Muscle layer of duodenum (tissue), 2 donors: Measurements from ENCODE around the gene IDH3B.
A peak's percentile ranks its signal among the peaks of the same experiment; 100 is the strongest.
"Not testable (repeated sequence)": the region's sequence is repeated elsewhere in the genome, so short reads cannot be mapped to it uniquely, and the experiment has no call there.

Source experiments
- H3K27ac ChIP-seq: one replicate; pipeline ENCODE4 v1.7.0; 2013; ENCODE audit warnings: mild to moderate bottlenecking, low read length
- H3K27me3 ChIP-seq: one replicate; pipeline ENCODE4 v1.7.0; 2013; ENCODE audit warnings: low read depth, mild to moderate bottlenecking, control low read depth, low read length
- H3K36me3 ChIP-seq, 2 donors: one replicate each; pipeline ENCODE4 v1.7.0; 2013; ENCODE audit warnings: low read length in 2 of 2, control low read depth in 1 of 2, mild to moderate bottlenecking in 1 of 2; ENCODE audit not compliant: insufficient read depth in 2 of 2, control insufficient read depth in 1 of 2
- H3K4me1 ChIP-seq, 2 donors: one replicate each; pipeline ENCODE4 v1.7.0; 2013; ENCODE audit warnings: low read length in 2 of 2, mild to moderate bottlenecking in 2 of 2, control low read depth in 1 of 2, moderate library complexity in 1 of 2; ENCODE audit not compliant: insufficient read depth in 2 of 2, control insufficient read depth in 1 of 2
- H3K4me3 ChIP-seq, 2 donors: one replicate each; pipeline ENCODE4 v1.7.0; 2013; ENCODE audit warnings: low read length in 2 of 2, low read depth in 1 of 2, mild to moderate bottlenecking in 1 of 2
- H3K9me3 ChIP-seq, 2 donors: one replicate each; pipeline ENCODE4 v1.7.0; 2013; ENCODE audit warnings: low read length in 2 of 2, control low read depth in 1 of 2, mild to moderate bottlenecking in 1 of 2; ENCODE audit not compliant: control insufficient read depth in 1 of 2
- donor health status: healthy.

The IDH3B gene

GRCh38 chr20:2700913-2701620 is 37.1 kb upstream of the IDH3B start:
- H3K4me3 ChIP-seq: no peak overlapping the region
- no peak overlapping the region for H3K27ac ChIP-seq
- no peaks in the 10 kb centered on the region for H3K4me1 ChIP-seq
- no peaks in the 10 kb centered on the region for H3K36me3 ChIP-seq
- no peaks in the 10 kb centered on the region for H3K27me3 ChIP-seq
- no peaks in the 10 kb centered on the region for H3K9me3 ChIP-seq

GRCh38 chr20:2699775-2700413 is 35.9 kb upstream of the IDH3B start:
- Histone ChIP-seq H3K27ac (no peak overlapping the region), H3K36me3 (no peaks in the 10 kb centered on the region), H3K4me3 (no peak overlapping the region), H3K27me3 (peaks cover 7% of the 10 kb centered on the region), H3K9me3 (no peaks in the 10 kb centered on the region), H3K4me1 (no peaks in the 10 kb centered on the region)

DNA sequence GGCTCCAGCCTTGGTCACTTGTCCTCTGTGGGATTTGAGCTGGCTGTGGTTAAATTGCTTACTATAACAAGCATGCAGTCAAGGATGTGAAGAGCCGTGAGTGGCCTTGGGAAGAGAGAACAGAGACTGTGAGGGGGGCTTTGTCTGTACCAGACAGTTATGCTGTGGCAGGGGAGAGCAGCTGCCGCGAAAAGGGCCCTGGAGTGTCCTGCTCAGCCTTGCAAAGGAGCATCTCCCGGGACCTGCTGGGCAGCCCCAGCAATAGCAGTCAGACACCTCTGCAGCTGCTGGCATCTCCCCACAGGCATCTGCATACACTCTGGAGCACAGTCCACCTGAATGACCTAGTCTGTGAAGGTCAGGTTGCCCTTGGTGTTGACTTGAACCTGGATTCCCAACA is 34.9 kb upstream of the IDH3B start:
- Histone ChIP-seq H3K36me3 (no peaks in the 10 kb centered on the region), H3K27me3 (peaks cover 13% of the 10 kb centered on the region), H3K9me3 (no peaks in the 10 kb centered on the region), H3K4me1 (no peaks in the 10 kb centered on the region), H3K4me3 (no peak overlapping the region), H3K27ac (no peak overlapping the region)

GRCh38 chr20:2698186-2698817 is 34.3 kb upstream of the IDH3B start:
- Histone ChIP-seq H3K36me3 (no peaks in the 10 kb centered on the region), H3K9me3 (no peaks in the 10 kb centered on the region), H3K27ac (no peak overlapping the region), H3K4me1 (peaks cover 0 to 4% of the 10 kb centered on the region in 2 donors), H3K27me3 (peaks cover 13% of the 10 kb centered on the region), H3K4me3 (no peak overlapping the region)

DNA sequence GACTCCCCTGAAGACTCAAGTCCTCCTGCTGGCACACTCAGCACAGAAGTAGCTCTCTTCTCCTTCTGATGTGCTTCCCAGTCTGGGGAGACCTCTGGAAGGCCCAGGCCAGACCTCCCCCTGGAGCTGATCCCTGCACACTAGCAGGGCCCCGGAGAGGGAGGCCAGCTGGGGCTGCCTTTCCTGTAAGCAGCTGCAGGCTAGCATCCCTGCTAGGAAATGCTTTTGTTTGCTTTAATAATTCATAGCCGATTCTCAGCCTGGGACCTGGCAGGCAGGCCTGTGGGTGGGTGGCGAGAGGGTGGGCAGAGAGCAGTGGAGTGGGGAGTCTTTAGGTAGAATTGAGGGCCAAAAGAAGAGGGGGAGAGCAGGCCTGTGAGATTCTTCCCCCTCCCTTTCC is 33.8 kb upstream of the IDH3B start:
- Histone ChIP-seq H3K36me3 (no peaks in the 10 kb centered on the region), H3K27me3 (peaks cover 13% of the 10 kb centered on the region), H3K4me3 (no peak overlapping the region), H3K27ac (no peak overlapping the region), H3K4me1 (peaks cover 0 to 4% of the 10 kb centered on the region in 2 donors), H3K9me3 (no peaks in the 10 kb centered on the region)

- no peaks in the 10 kb centered on the region for H3K9me3 ChIP-seq
- H3K4me1 ChIP-seq: peaks cover 0 to 4% of the 10 kb centered on the region in 2 donors
- H3K4me3 ChIP-seq: no peak overlapping the region
- peaks cover 13% of the 10 kb centered on the region for H3K27me3 ChIP-seq
- H3K36me3 ChIP-seq: no peaks in the 10 kb centered on the region
- H3K27ac ChIP-seq: no peak overlapping the region
Observed at GRCh38 chr20:2696646-2697045, 32.6 kb upstream of the IDH3B start.

GRCh38 chr20:2695984-2696525 is 32.0 kb upstream of the IDH3B start:
- not testable (repeated sequence) for H3K9me3 ChIP-seq, H3K4me3 ChIP-seq, H3K27ac ChIP-seq, H3K4me1 ChIP-seq, H3K36me3 ChIP-seq
- H3K27me3 ChIP-seq: peaks cover 13% of the 10 kb centered on the region

- Histone ChIP-seq H3K27me3 (peaks cover 13% of the 10 kb centered on the region), H3K4me3 (no peak overlapping the region)
Observed at GRCh38 chr20:2695206-2695983, 31.4 kb upstream of the IDH3B start.

DNA sequence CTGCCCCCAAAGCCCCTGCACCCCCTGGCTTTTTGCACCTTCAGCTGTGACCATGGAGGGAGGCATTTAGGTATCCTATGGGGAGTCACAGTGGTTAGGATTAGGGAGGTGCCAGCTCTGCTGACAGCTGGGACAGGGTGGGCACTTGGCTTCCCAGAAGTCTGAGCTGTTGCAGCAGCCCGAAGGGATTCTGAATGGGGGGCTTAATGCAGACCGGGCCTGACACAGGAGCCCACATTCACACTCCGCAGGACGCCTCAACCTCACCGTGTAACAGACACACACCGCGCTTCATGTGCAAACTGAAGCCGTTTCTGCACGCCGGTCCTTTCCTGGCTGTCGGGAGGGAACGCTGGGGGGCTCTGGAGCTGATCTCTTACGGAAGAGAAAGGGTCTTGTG is 30.5 kb upstream of the IDH3B start:
- Histone ChIP-seq H3K36me3 (no peaks in the 10 kb centered on the region), H3K9me3 (no peaks in the 10 kb centered on the region), H3K4me3 (no peak overlapping the region), H3K27me3 (peaks cover 13% of the 10 kb centered on the region), H3K4me1 (peaks cover 0 to 4% of the 10 kb centered on the region in 2 donors), H3K27ac (no peak overlapping the region)

More at GRCh38 chr20:2695206-2695983, 31.4 kb upstream of the IDH3B start:
- Histone ChIP-seq H3K36me3 (no peaks in the 10 kb centered on the region), H3K9me3 (no peaks in the 10 kb centered on the region), H3K27ac (no peak overlapping the region), H3K4me1 (peaks cover 0 to 4% of the 10 kb centered on the region in 2 donors)

DNA sequence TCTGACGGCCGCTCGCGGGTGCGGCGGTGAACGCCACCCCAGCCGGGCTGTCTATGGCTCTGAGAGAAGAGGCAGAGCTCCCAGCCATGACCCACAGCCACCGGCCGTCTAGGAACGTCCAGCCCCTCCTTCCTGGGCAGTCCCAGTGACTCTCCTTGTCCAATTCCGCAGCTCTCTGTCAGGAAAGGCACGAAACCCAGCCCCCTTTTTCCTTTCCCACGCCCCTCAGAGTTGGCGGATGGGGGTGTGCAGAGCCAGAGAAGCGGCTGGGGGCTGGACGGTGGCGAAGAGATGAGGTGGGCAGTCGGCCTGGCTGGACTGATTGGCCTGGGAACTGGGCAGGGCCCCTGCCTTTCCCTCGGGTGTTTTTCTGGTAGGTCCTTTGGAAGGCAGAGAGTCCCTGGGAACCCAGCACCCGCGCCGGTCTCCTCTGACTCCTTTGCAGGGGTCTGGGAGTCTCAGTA is 30.0 kb upstream of the IDH3B start:
- H3K27ac ChIP-seq: no peak overlapping the region
- H3K4me3 ChIP-seq: peak overlapping the region in 1 of 2 donors; percentile 66
- no peaks in the 10 kb centered on the region for H3K36me3 ChIP-seq

More for the DNA sequence above, 30.0 kb upstream of the IDH3B start:
- Histone ChIP-seq H3K9me3 (no peaks in the 10 kb centered on the region), H3K4me1 (peaks cover 0 to 4% of the 10 kb centered on the region in 2 donors), H3K27me3 (peaks cover 13% of the 10 kb centered on the region)
